Calu3 (cell line): ENCODE measurements around the gene SUPT20H. TPM values are rescaled to one million over a fixed set of nuclear protein-coding genes. Genes with fewer than 3 reads are reported as not detected.

Source experiments
- BruUV-seq: library from RNA; stranded (reverse); fragments of 400-500 nt; replicated peaks from 2 replicates; lab custom pipeline; 2021; lab: Mats Ljungman, UMichigan
- CTCF ChIA-PET: fragments of 300-600 bp; sonication (Branson Sonifier 250); formaldehyde crosslinking; loops from one replicate; lab custom pipeline; 2022; ENCODE audit warnings: antibody characterized with exemption; lab: Charles Lee
- DNase-seq: peaks from one replicate; pipeline ENCODE4 v3.0.0; 2022
- H3K27ac Mint-ChIP-seq: one replicate; pipeline ENCODE4 v1.8.0; 2022; ENCODE audit warnings: mixed read lengths; ENCODE audit not compliant: unreplicated experiment
- H3K27me3 Mint-ChIP-seq: one replicate; pipeline ENCODE4 v1.8.0; 2022; ENCODE audit warnings: mixed read lengths; ENCODE audit not compliant: unreplicated experiment
- H3K36me3 Mint-ChIP-seq: one replicate; pipeline ENCODE4 v1.8.0; 2022; ENCODE audit warnings: mild to moderate bottlenecking, moderate library complexity, mixed read lengths; ENCODE audit not compliant: insufficient read depth, unreplicated experiment
- H3K4me1 Mint-ChIP-seq: one replicate; pipeline ENCODE4 v1.8.0; 2022; ENCODE audit warnings: mild to moderate bottlenecking, low read depth, mixed read lengths; ENCODE audit not compliant: unreplicated experiment
- H3K4me3 Mint-ChIP-seq: one replicate; pipeline ENCODE4 v1.8.0; 2022; ENCODE audit warnings: mild to moderate bottlenecking, low read depth, moderate library complexity, mixed read lengths; ENCODE audit not compliant: unreplicated experiment
- H3K9me3 Mint-ChIP-seq: one replicate; pipeline ENCODE4 v1.8.0; 2022; ENCODE audit warnings: low read depth, mixed read lengths; ENCODE audit not compliant: unreplicated experiment
- intact Hi-C: fragments of 100-400 bp; cut with micrococcal nuclease; formaldehyde crosslinking; loops from one replicate; pipeline ENCODE4 v1.10.0; 2022; ENCODE audit not compliant: unreplicated experiment
- total RNA-seq: library from RNA; stranded (reverse); gene quantifications from 2 replicates; pipeline ENCODE4 v1.2.3, GENCODE V29; 2022
- TF ChIP-seq, protein P1 (sequence below): fragments of 200-600 bp; IDR thresholded peaks from one replicate; pipeline ENCODE4 v1.8.0; 2022; ENCODE audit warnings: antibody characterized with exemption; ENCODE audit not compliant: unreplicated experiment

The SUPT20H gene
- total RNA-seq, 1 experiment from 2014 or later: 55.3 TPM

DNA sequence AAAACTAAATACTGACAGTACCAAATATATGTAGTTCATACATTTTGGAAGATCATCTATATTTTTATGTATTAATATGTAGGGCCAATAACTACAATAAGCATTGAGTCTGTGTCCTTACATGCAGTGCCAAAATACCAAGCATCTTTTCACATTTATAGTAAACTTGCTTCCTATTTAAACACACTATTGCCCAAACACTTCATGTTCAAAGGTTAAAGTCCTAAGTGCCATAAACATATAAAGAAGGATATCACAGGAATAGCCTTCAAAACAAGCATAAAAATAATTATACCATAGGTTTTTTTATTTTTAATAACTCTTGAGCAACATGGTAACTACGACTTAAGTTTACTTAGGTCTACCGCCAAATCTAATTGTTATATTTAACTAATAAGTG lies 31.8 kb downstream of the SUPT20H start:
- Mint-ChIP-seq H3K36me3 (peaks cover 17% of the 10 kb centered on the region), H3K4me3 (no peak overlapping the region), H3K9me3 (no peaks in the 10 kb centered on the region), H3K27ac (no peak overlapping the region), H3K4me1 (no peaks in the 10 kb centered on the region), H3K27me3 (no peaks in the 10 kb centered on the region)
- no TSS peak for BruUV-seq
- CTCF ChIA-PET: no interaction called here
- DNase-seq: no peak
- TF ChIP-seq, protein P1, sequence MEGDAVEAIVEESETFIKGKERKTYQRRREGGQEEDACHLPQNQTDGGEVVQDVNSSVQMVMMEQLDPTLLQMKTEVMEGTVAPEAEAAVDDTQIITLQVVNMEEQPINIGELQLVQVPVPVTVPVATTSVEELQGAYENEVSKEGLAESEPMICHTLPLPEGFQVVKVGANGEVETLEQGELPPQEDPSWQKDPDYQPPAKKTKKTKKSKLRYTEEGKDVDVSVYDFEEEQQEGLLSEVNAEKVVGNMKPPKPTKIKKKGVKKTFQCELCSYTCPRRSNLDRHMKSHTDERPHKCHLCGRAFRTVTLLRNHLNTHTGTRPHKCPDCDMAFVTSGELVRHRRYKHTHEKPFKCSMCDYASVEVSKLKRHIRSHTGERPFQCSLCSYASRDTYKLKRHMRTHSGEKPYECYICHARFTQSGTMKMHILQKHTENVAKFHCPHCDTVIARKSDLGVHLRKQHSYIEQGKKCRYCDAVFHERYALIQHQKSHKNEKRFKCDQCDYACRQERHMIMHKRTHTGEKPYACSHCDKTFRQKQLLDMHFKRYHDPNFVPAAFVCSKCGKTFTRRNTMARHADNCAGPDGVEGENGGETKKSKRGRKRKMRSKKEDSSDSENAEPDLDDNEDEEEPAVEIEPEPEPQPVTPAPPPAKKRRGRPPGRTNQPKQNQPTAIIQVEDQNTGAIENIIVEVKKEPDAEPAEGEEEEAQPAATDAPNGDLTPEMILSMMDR: no peak
- intact Hi-C loops: no loop called here

DNA sequence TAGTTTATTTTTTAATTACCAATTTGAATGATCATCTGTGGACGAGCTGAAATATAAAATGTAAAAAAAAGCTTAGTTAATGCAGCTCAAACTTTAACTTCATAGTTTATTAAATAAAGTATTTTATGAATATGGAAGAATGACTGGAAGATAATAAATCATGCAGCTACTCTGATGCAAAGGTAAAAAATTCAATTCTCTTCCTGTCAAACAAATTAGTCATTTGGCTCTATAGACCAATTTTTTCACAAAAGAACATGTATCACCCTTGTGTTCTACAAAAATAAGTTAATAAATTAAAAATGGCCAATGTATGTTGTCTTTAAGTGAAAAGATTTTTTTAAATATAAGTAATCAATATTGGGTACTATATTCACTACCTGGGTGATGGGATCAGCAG lies 32.7 kb downstream of the SUPT20H start:
- no peaks in the 10 kb centered on the region for H3K9me3 Mint-ChIP-seq
- intact Hi-C loops: no loop called here
- H3K36me3 Mint-ChIP-seq: peaks cover 13% of the 10 kb centered on the region
- BruUV-seq: no TSS peak
- H3K4me1 Mint-ChIP-seq: no peaks in the 10 kb centered on the region
- CTCF ChIA-PET: no interaction called here
- TF ChIP-seq, protein P1: no peak
- H3K4me3 Mint-ChIP-seq: no peak overlapping the region
- H3K27me3 Mint-ChIP-seq: no peaks in the 10 kb centered on the region
- no peak for DNase-seq
- H3K27ac Mint-ChIP-seq: no peak overlapping the region

DNA sequence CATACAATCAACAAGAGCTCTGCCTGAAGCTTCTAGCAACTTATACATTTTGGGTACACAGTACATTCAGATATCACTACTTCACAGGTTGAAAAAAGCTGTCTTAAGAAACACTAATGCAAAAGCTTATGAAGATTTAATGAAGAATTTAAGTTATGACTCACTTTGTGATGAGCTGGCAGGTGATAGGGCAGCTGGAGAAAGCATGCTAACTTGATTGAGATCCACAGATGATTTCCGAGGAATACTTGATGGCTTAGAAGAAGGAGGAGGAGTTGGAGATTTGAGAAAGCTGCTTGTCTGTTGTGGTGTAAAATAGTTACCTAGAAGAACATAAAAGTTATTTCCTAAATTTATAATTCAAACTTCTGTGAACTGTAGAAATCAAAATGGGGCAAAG lies 35.6 kb downstream of the SUPT20H start:
- no peaks in the 10 kb centered on the region for H3K9me3 Mint-ChIP-seq
- peaks cover 12% of the 10 kb centered on the region for H3K36me3 Mint-ChIP-seq
- TF ChIP-seq, protein P1: no peak
- H3K4me3 Mint-ChIP-seq: no peak overlapping the region
- CTCF ChIA-PET: no interaction called here
- DNase-seq: no peak
- H3K27ac Mint-ChIP-seq: no peak overlapping the region
- BruUV-seq: no TSS peak
- intact Hi-C loops: no loop called here
- no peaks in the 10 kb centered on the region for H3K4me1 Mint-ChIP-seq
- no peaks in the 10 kb centered on the region for H3K27me3 Mint-ChIP-seq

DNA sequence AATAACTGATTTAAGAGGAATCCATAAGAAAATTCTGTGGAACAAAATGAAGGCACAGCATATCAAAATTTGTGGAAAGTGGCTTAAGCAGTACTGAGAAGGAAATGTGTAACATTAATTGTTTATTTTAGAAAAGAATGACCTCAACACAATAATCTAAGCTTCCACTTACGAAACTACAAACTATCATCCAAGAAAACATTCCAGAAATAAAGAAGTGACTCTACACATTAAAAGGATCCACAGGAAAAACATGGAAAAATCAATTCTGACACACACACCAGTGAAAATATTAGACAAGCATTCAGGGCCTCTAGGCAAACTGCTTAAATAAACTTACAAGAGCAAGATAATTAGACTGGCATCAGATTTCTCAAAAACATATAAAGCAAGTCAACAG lies 44.9 kb downstream of the SUPT20H start:
- CTCF ChIA-PET: no interaction called here
- H3K4me3 Mint-ChIP-seq: no peak overlapping the region
- TF ChIP-seq, protein P1: no peak
- BruUV-seq: no TSS peak
- no peak overlapping the region for H3K27ac Mint-ChIP-seq
- peaks cover 38% of the 10 kb centered on the region for H3K36me3 Mint-ChIP-seq
- H3K4me1 Mint-ChIP-seq: no peaks in the 10 kb centered on the region
- H3K27me3 Mint-ChIP-seq: no peaks in the 10 kb centered on the region
- no peaks in the 10 kb centered on the region for H3K9me3 Mint-ChIP-seq
- no peak for DNase-seq
- intact Hi-C loops: no loop called here

DNA sequence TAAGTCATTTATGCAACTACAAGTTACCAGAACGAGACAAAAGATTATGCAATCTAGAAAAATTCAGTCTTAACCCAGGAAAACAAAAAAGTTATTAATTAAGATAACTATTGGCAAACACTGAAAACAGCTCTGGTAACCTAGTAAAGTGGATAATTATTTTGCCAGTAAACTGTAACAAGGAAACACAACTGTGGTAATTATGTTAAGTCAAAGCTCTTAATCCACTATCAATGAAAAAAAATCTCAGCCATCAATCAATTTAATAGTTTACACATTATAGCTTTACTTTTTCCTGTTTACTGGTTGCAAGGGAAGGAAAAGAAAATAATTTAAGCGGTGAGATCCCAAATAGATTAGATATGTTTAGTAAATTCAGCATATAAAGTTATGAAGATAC lies 47.7 kb downstream of the SUPT20H start:
- no peaks in the 10 kb centered on the region for H3K27me3 Mint-ChIP-seq
- H3K27ac Mint-ChIP-seq: no peak overlapping the region
- H3K9me3 Mint-ChIP-seq: no peaks in the 10 kb centered on the region
- H3K4me1 Mint-ChIP-seq: no peaks in the 10 kb centered on the region
- intact Hi-C loops: no loop called here
- no TSS peak for BruUV-seq
- no peak overlapping the region for H3K4me3 Mint-ChIP-seq
- CTCF ChIA-PET: no interaction called here
- TF ChIP-seq, protein P1: no peak
- H3K36me3 Mint-ChIP-seq: peaks cover 42% of the 10 kb centered on the region
- DNase-seq: no peak
